Loucy (cell line): ENCODE results near the gene WDR26.
"Not testable (repeated sequence)": the region's sequence is repeated elsewhere in the genome, so short reads cannot be mapped to it uniquely, and the experiment has no call there.

Source experiments
- EZH2phosphoT487 ChIP-seq: fragments of 200-600 bp; IDR thresholded peaks from 2 replicates; pipeline ENCODE4 v1.6.1; 2018; ENCODE audit warnings: antibody characterized with exemption, mild to moderate bottlenecking, moderate library complexity, borderline replicate concordance
- TF ChIP-seq, protein P1 (sequence below): fragments of 200-600 bp; sonication (generic); conservative IDR thresholded peaks from 2 replicates; pipeline ENCODE4 v1.5.1; 2014; ENCODE audit warnings: mild to moderate bottlenecking, antibody characterized with exemption, low read length

DNA sequence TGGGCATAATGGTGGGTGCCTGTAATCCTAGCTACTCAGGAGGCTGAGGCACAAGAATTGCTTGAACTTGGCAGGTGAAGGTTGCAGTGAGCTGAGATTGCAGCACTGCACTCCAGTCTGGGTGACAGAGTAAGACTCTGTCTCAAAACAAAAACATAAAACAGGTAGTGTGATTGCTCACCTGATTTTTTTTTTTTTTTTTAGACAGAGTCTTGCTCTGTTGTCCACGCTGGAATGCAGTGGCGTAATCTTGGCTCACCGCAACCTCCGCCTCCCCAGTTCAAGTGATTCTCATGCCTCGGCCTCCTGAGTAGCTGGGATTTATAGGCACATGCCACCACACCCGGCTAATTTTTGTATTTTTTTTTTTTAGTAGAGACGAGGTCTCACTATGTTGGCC lies 48.6 kb upstream of the WDR26 start:
- TF ChIP-seq, protein P1, sequence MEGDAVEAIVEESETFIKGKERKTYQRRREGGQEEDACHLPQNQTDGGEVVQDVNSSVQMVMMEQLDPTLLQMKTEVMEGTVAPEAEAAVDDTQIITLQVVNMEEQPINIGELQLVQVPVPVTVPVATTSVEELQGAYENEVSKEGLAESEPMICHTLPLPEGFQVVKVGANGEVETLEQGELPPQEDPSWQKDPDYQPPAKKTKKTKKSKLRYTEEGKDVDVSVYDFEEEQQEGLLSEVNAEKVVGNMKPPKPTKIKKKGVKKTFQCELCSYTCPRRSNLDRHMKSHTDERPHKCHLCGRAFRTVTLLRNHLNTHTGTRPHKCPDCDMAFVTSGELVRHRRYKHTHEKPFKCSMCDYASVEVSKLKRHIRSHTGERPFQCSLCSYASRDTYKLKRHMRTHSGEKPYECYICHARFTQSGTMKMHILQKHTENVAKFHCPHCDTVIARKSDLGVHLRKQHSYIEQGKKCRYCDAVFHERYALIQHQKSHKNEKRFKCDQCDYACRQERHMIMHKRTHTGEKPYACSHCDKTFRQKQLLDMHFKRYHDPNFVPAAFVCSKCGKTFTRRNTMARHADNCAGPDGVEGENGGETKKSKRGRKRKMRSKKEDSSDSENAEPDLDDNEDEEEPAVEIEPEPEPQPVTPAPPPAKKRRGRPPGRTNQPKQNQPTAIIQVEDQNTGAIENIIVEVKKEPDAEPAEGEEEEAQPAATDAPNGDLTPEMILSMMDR, result not testable (repeated sequence)
- TF ChIP-seq EZH2phosphoT487, result not testable (repeated sequence)
